H1 (cell line): Measurements from ENCODE around the gene PABPN1. TPM values are rescaled to one million over a fixed set of nuclear protein-coding genes. Genes with fewer than 3 reads are reported as not detected.

Experiments used
- BRCA1 ChIP-seq: IDR thresholded peaks from 2 replicates; pipeline ENCODE4 v1.6.1; 2012; ENCODE audit warnings: low read depth, low read length, improper control_type of control experiment
- CBX8 ChIP-seq: fragments of 300-800, 300-1000 bp; sonication (generic); IDR thresholded peaks from 2 replicates; pipeline ENCODE4 v1.7.1; 2016; ENCODE audit warnings: low read depth, low read length, borderline replicate concordance
- CREB1 ChIP-seq: IDR thresholded peaks from 2 replicates; pipeline ENCODE4 v1.6.1; 2012; ENCODE audit warnings: inconsistent platforms
- EZH2 ChIP-seq: fragments of 200-600 bp; sonication (generic); IDR thresholded peaks from 2 replicates; pipeline ENCODE4 v1.7.1; 2012; ENCODE audit warnings: low read depth, mild to moderate bottlenecking, moderate library complexity, low read length, inconsistent platforms; ENCODE audit not compliant: severe bottlenecking
- NANOG ChIP-seq: IDR thresholded peaks from 2 replicates; pipeline ENCODE4 v1.6.1; 2011; ENCODE audit warnings: low read length, low read depth, mild to moderate bottlenecking, inconsistent platforms; ENCODE audit not compliant: insufficient read depth, poor library complexity, severe bottlenecking
- POU5F1 ChIP-seq: IDR thresholded peaks from 2 replicates; pipeline ENCODE4 v1.6.1; 2011; ENCODE audit warnings: low read depth, mild to moderate bottlenecking, low read length, moderate library complexity
- RNF2 ChIP-seq: fragments of 200-900, 300-1000 bp; sonication (generic); IDR thresholded peaks from 2 replicates; pipeline ENCODE4 v1.7.1; 2016; ENCODE audit warnings: borderline replicate concordance, low read depth, mild to moderate bottlenecking, antibody characterized with exemption, low read length; ENCODE audit not compliant: poor library complexity, severe bottlenecking; ENCODE audit errors: missing control alignments
- RXRA ChIP-seq: IDR thresholded peaks from 2 replicates; pipeline ENCODE4 v1.6.1; 2011; ENCODE audit warnings: low read depth, mild to moderate bottlenecking, low read length, moderate library complexity; ENCODE audit not compliant: insufficient read depth
- SIRT6 ChIP-seq: IDR thresholded peaks from one replicate; pipeline ENCODE4 v1.7.1; 2012; ENCODE audit warnings: low read length, inconsistent platforms
- SUZ12 ChIP-seq: fragments of 200-600 bp; sonication (generic); IDR thresholded peaks from 2 replicates; pipeline ENCODE4 v1.6.1; 2012; ENCODE audit warnings: mild to moderate bottlenecking, inconsistent platforms, low read length, moderate library complexity, mixed read lengths
- TEAD4 ChIP-seq: IDR thresholded peaks from 2 replicates; pipeline ENCODE4 v1.6.1; 2012; ENCODE audit warnings: low read depth, low read length, inconsistent platforms, mixed read lengths
- polyA plus RNA-seq, 7 experiments: library from polyadenylated mRNA; depleted of rRNA in 3 of 7; stranded (reverse) in 5 of 7; unstranded in 2 of 7; fragments of >200 nt in 5 of 7; fragments of 200-250 nt in 2 of 7; gene quantifications; 1 replicate in 5 of 7; 2 replicates in 1 of 7; 4 replicates in 1 of 7; pipeline versions ENCODE4 v1.2.1 to v1.2.3, GENCODE V29; 2011 to 2013; ENCODE audit warnings: missing spikeins in 2 of 7, mixed read lengths in 2 of 7
- total RNA-seq: library from RNA; stranded (reverse); fragmentation: NEBNext Ultra II Directional; extraction: Animal tissue kit (Norgen Biotek cat#: 25700); gene quantifications from 2 replicates; pipeline ENCODE4 v1.2.1, GENCODE V29; 2021
- TF ChIP-seq, protein P1 (sequence below): IDR thresholded peaks from 2 replicates; pipeline ENCODE4 v1.6.1; 2011; ENCODE audit warnings: low read depth, mild to moderate bottlenecking, low read length; ENCODE audit not compliant: insufficient read depth

PABPN1 gene
- total and polyA plus RNA-seq, 2 of the 8 experiments (the other 6 are each of a cell fraction or from before 2014, with no cell fraction given): 300 to 331 TPM

DNA sequence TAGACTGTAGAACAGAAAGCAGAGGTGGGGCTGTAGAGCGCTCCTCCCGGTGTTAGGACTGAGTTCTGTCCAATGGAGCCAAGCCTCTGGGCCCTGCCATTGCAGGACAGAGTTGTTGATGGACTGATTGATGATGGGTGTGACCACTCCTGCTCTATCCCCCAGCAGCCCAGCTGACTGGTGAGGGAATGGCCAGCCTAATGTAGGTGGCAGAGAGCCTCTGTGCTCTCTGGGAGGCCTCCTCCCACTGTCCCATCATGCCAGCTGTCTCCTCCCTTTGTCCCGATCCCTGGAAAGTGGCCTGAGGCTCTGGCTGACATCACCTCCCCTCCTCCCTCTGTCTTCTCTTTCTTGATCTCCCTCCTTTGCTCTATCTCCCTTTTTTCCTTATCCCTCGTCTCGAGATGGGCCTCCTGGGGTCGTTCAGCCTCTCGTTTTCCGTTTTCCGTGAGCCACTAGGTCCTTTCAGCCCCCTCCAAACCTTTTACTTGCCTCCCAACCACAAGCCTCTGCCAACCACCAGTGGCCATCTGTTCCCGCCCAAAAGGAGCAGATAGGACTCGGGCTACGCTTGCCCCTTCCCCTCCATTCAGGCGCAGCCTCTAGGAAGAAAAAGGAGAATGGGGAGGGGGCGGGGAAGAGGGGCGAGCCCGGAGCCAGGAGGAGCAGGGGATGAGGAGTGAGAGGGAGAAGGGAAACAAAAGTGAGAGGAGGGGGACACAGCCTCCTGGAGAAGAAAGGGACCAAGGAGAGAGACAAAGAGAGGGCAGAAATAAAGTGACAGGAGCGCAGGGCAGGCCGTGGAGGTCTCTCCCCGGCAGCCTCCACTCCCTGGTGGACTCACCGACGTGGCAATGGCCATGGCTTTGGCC, 43.1 kb downstream of the PABPN1 start (continued):
- TF ChIP-seq RXRA (no peak), BRCA1 (no peak), NANOG (no peak), RNF2 (no peak), POU5F1 (no peak), SIRT6 (no peak), SUZ12 (no peak), EZH2 (no peak), CBX8 (no peak), CREB1 (no peak), TEAD4 (no peak)
- TF ChIP-seq, protein P1, sequence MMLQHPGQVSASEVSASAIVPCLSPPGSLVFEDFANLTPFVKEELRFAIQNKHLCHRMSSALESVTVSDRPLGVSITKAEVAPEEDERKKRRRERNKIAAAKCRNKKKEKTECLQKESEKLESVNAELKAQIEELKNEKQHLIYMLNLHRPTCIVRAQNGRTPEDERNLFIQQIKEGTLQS: no peak
